KMS-11 (cell line): Measurements from ENCODE around the gene SKOR2.

Source experiments
- H2AFZ ChIP-seq: fragments of 200-600 bp; sonication (generic); 2 replicates; pipeline ENCODE4 v1.6.1; 2016; ENCODE audit warnings: antibody characterized with exemption, mixed run types, low read depth
- H3K27ac ChIP-seq: fragments of 200-600 bp; sonication (generic); 2 replicates; pipeline ENCODE4 v1.6.1; 2016; ENCODE audit warnings: mild to moderate bottlenecking, mixed run types
- H3K27me3 ChIP-seq: fragments of 200-600 bp; sonication (generic); 2 replicates; pipeline ENCODE4 v1.6.1; 2017; ENCODE audit warnings: mild to moderate bottlenecking, low read depth, mixed run types, moderate library complexity; ENCODE audit not compliant: insufficient read depth
- H3K36me3 ChIP-seq: fragments of 200-600 bp; sonication (generic); 2 replicates; pipeline ENCODE4 v1.6.1; 2017; ENCODE audit warnings: mild to moderate bottlenecking, mixed run types; ENCODE audit not compliant: insufficient read depth
- H3K4me1 ChIP-seq: fragments of 200-600 bp; sonication (generic); 2 replicates; pipeline ENCODE4 v1.6.1; 2016; ENCODE audit warnings: mild to moderate bottlenecking, low read depth, mixed run types; ENCODE audit not compliant: poor library complexity, severe bottlenecking
- H3K4me2 ChIP-seq: fragments of 200-600 bp; sonication (generic); 2 replicates; pipeline ENCODE4 v1.7.0; 2016; ENCODE audit warnings: mild to moderate bottlenecking, mixed run types
- H3K4me3 ChIP-seq: fragments of 200-600 bp; sonication (generic); IDR thresholded peaks from 2 replicates; pipeline ENCODE4 v1.6.1; 2017; ENCODE audit warnings: low read depth, low read length, mixed read lengths; ENCODE audit not compliant: insufficient read depth
- H3K79me2 ChIP-seq: fragments of 200-600 bp; sonication (generic); 2 replicates; pipeline ENCODE4 v1.6.1; 2016; ENCODE audit warnings: low read depth, mixed run types; ENCODE audit not compliant: insufficient read depth
- H3K9ac ChIP-seq: fragments of 200-600 bp; sonication (generic); 2 replicates; pipeline ENCODE4 v1.6.1; 2016; ENCODE audit warnings: mild to moderate bottlenecking, mixed run types
- H4K20me1 ChIP-seq: fragments of 200-600 bp; sonication (generic); 2 replicates; pipeline ENCODE4 v1.6.1; 2016; ENCODE audit warnings: mild to moderate bottlenecking, mixed run types; ENCODE audit not compliant: insufficient read depth
- CTCF ChIP-seq: fragments of 200-600 bp; sonication (generic); conservative IDR thresholded peaks from 2 replicates; pipeline ENCODE4 v1.6.1; 2017; ENCODE audit warnings: low read depth, mild to moderate bottlenecking, antibody characterized with exemption, low read length, moderate library complexity, mixed read lengths

SKOR2 gene

DNA sequence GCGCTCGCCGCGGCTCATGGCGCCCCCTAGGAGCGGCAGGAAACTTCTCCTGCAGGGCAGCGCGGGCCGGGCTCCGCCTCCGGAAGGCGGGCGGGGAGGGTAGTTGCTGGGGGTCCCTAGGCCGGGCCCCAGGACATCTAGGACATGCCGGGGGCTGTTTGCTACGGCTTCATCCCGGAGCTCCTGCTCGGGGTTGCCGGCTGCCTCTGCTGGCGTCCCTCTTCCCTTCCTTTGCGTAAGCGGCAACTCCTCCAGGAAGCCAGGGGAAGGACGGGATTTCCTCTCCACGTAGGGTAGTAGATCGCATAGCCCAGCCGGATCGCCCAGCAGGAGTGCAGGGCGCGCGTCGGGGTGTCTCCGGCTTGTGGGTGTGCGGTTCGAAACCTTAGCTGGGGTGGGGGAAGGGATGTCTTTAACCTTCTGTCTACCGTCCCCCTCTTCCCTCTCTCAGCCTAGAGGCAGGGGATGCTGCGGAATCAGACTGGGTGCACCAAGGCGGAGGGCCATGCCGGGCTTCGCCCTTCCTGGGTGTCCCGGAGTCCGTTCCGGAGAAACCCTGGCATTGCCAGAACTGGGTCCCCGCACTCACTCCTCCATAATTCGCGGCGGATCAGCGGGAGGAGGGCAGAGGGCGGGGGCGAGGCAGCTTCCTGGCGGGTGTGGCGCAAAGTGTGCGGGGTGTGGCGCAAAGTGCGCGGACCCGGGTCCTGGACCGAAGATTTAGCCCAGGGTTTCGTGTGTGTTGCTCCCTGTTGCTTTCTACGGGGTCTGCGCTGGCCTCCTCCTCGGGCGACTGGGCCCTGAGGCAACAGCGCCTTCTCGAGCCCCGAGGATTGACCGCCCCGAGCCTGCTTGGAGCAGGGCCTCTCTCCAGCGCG lies 12.2 kb upstream of the SKOR2 start:
- Histone ChIP-seq H3K27me3 (no peaks in the 10 kb centered on the region), H3K9ac (no peak overlapping the region), H3K36me3 (no peaks in the 10 kb centered on the region), H3K4me3 (no peak overlapping the region), H3K4me2 (no peak overlapping the region), H3K4me1 (no peaks in the 10 kb centered on the region), H4K20me1 (no peaks in the 10 kb centered on the region), H2AFZ (no peak overlapping the region), H3K27ac (no peak overlapping the region), H3K79me2 (no peaks in the 10 kb centered on the region)
- no peak for TF ChIP-seq CTCF

DNA sequence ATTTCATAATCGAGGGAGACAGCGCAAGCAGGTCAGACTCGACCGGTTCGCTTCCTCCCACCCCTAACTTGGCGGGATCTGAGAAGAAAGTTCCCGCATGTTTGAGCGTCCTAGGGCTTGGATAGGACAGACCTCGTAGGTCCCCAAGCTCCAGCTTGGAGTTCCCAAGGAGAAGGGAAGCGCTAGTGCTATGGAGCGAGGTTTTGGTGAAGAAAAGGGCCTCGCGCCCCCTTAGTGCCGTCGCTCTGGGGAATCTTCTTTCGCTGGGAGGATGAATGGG lies 11.6 kb upstream of the SKOR2 start:
- Histone ChIP-seq H3K27ac (no peak overlapping the region), H3K4me2 (no peak overlapping the region), H2AFZ (no peak overlapping the region), H4K20me1 (no peaks in the 10 kb centered on the region), H3K27me3 (no peaks in the 10 kb centered on the region), H3K9ac (no peak overlapping the region), H3K4me1 (no peaks in the 10 kb centered on the region), H3K36me3 (no peaks in the 10 kb centered on the region), H3K79me2 (no peaks in the 10 kb centered on the region), H3K4me3 (no peak overlapping the region)
- no peak for TF ChIP-seq CTCF

GRCh38 chr18:47262301-47263149 lies 11.1 kb upstream of the SKOR2 start:
- Histone ChIP-seq H3K27ac (no peak overlapping the region), H3K4me1 (no peaks in the 10 kb centered on the region), H3K4me2 (no peak overlapping the region), H3K9ac (no peak overlapping the region), H3K4me3 (no peak overlapping the region), H2AFZ (no peak overlapping the region), H3K27me3 (no peaks in the 10 kb centered on the region), H3K79me2 (no peaks in the 10 kb centered on the region), H3K36me3 (no peaks in the 10 kb centered on the region), H4K20me1 (no peaks in the 10 kb centered on the region)
- no peak for TF ChIP-seq CTCF

GRCh38 chr18:47261902-47262300 lies 10.4 kb upstream of the SKOR2 start:
- no peak overlapping the region for H2AFZ ChIP-seq
- TF ChIP-seq CTCF: no peak
- no peaks in the 10 kb centered on the region for H4K20me1 ChIP-seq
- H3K27ac ChIP-seq: no peak overlapping the region
- no peaks in the 10 kb centered on the region for H3K36me3 ChIP-seq
- H3K79me2 ChIP-seq: no peaks in the 10 kb centered on the region
- H3K4me1 ChIP-seq: no peaks in the 10 kb centered on the region
- H3K27me3 ChIP-seq: no peaks in the 10 kb centered on the region
- H3K4me3 ChIP-seq: no peak overlapping the region
- no peak overlapping the region for H3K4me2 ChIP-seq
- no peak overlapping the region for H3K9ac ChIP-seq
